A673 (cell line): ENCODE data around the gene CCL28. TPM values are rescaled to one million over a fixed set of nuclear protein-coding genes. Genes with fewer than 3 reads are reported as not detected.

Source experiments
- BruUV-seq: library from RNA; stranded (reverse); fragments of 400-500 nt; replicated peaks from 2 replicates; lab custom pipeline; 2021; lab: Mats Ljungman, UMichigan
- CTCF ChIA-PET: fragments of 300-600 bp; sonication (Branson Sonifier 250); formaldehyde crosslinking; loops from one replicate; lab custom pipeline; 2022; ENCODE audit warnings: antibody characterized with exemption; lab: Charles Lee
- POLR2A ChIA-PET: fragments of 300-600 bp; sonication (Branson Sonifier 250); formaldehyde crosslinking; loops from one replicate; lab custom pipeline; 2022; ENCODE audit warnings: antibody characterized with exemption; ENCODE audit not compliant: low non-redundant PET; lab: Charles Lee
- DNase-seq: peaks from one replicate; pipeline ENCODE4 v3.0.0-alpha.2; 2015; ENCODE audit warnings: low spot score
- H3K27ac ChIP-seq: fragments of 200-600 bp; sonication (generic); 2 replicates; pipeline ENCODE4 v1.5.1; 2016; ENCODE audit warnings: mixed run types, low read depth, mild to moderate bottlenecking, mixed read lengths, antibody characterized with exemption, low read length; ENCODE audit not compliant: poor library complexity, severe bottlenecking
- H3K27me3 ChIP-seq: fragments of 200-600 bp; sonication (generic); replicated peaks from 2 replicates; pipeline ENCODE4 v1.6.1; 2017; ENCODE audit warnings: mixed run types, low read depth, mild to moderate bottlenecking, mixed read lengths, antibody characterized with exemption, low read length; ENCODE audit not compliant: insufficient read depth, poor library complexity
- H3K36me3 ChIP-seq: fragments of 200-600 bp; sonication (generic); 2 replicates; pipeline ENCODE4 v1.6.1; 2016; ENCODE audit warnings: mixed run types, mild to moderate bottlenecking, mixed read lengths, antibody characterized with exemption, low read length; ENCODE audit not compliant: insufficient read depth, poor library complexity, severe bottlenecking
- H3K4me1 ChIP-seq: fragments of 200-600 bp; sonication (generic); 2 replicates; pipeline ENCODE4 v1.6.1; 2017; ENCODE audit warnings: mixed run types, mild to moderate bottlenecking, mixed read lengths, antibody characterized with exemption, low read length; ENCODE audit not compliant: insufficient read depth, poor library complexity, severe bottlenecking
- H3K4me3 ChIP-seq: fragments of 200-600 bp; sonication (generic); 2 replicates; pipeline ENCODE4 v1.5.1; 2016; ENCODE audit warnings: low read depth, mixed run types, mild to moderate bottlenecking, mixed read lengths, low read length; ENCODE audit not compliant: poor library complexity, severe bottlenecking
- H3K9me3 ChIP-seq: fragments of 200-600 bp; sonication (generic); 2 replicates; pipeline ENCODE4 v1.6.1; 2016; ENCODE audit warnings: mixed run types, low read depth, mild to moderate bottlenecking, mixed read lengths, antibody characterized with exemption, low read length; ENCODE audit not compliant: poor library complexity, severe bottlenecking
- EZH2 ChIP-seq: fragments of 200-600 bp; sonication (generic); IDR thresholded peaks from 2 replicates; pipeline ENCODE4 v1.6.1; 2017; ENCODE audit warnings: borderline replicate concordance, low read depth, mild to moderate bottlenecking, mixed read lengths, antibody characterized with exemption, low read length; ENCODE audit not compliant: poor library complexity, severe bottlenecking
- intact Hi-C: fragments of 100-400 bp; cut with micrococcal nuclease; formaldehyde crosslinking; loops from one replicate; pipeline ENCODE4 v1.10.0; 2022; ENCODE audit not compliant: unreplicated experiment
- total RNA-seq: library from RNA; stranded (reverse); gene quantifications from 2 replicates; pipeline ENCODE4 v1.2.3, GENCODE V29; 2021
- TF ChIP-seq, protein P1 (sequence below): fragments of 300-800, 200-600 bp; sonication (generic); conservative IDR thresholded peaks from 2 replicates; pipeline ENCODE4 v1.5.1; 2017; ENCODE audit warnings: low read depth, mild to moderate bottlenecking, antibody characterized with exemption, low read length, moderate library complexity, mixed read lengths

CCL28 gene
- total RNA-seq, 1 experiment from 2014 or later, result 0.32 TPM

GRCh38 chr5:43437062-43437660 lies 25.0 kb upstream of the CCL28 start:
- POLR2A ChIA-PET, result no interaction called here
- intact Hi-C loops, result no loop called here
- H3K36me3 ChIP-seq, result no peaks in the 10 kb centered on the region
- no peak overlapping the region for H3K27ac ChIP-seq
- no peaks in the 10 kb centered on the region for H3K9me3 ChIP-seq
- H3K4me3 ChIP-seq, result no peak overlapping the region
- no peak for DNase-seq
- no peak for TF ChIP-seq EZH2
- TF ChIP-seq, protein P1, sequence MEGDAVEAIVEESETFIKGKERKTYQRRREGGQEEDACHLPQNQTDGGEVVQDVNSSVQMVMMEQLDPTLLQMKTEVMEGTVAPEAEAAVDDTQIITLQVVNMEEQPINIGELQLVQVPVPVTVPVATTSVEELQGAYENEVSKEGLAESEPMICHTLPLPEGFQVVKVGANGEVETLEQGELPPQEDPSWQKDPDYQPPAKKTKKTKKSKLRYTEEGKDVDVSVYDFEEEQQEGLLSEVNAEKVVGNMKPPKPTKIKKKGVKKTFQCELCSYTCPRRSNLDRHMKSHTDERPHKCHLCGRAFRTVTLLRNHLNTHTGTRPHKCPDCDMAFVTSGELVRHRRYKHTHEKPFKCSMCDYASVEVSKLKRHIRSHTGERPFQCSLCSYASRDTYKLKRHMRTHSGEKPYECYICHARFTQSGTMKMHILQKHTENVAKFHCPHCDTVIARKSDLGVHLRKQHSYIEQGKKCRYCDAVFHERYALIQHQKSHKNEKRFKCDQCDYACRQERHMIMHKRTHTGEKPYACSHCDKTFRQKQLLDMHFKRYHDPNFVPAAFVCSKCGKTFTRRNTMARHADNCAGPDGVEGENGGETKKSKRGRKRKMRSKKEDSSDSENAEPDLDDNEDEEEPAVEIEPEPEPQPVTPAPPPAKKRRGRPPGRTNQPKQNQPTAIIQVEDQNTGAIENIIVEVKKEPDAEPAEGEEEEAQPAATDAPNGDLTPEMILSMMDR, result no peak
- peaks cover 7% of the 10 kb centered on the region for H3K4me1 ChIP-seq
- no TSS peak for BruUV-seq
- CTCF ChIA-PET, result no interaction called here
- no peaks in the 10 kb centered on the region for H3K27me3 ChIP-seq

DNA sequence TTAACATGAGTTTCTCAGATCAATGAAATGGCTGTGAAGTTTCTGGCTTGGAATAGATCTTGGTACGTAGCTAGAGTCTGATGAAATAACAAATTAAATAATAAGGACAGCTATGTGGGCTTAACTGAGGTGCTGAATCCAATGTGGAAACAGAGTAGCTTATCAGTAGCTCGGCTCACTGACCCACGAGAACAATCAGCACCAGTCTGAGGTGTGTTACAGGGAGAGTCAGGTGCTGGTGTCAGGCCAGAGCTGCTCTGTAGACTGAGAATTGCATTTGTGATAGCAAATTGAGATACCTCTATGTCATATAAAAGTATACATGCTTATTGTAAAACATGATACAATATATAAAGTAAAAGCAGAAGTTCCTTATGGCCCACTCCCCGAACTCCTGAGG lies 21.2 kb upstream of the CCL28 start:
- H3K36me3 ChIP-seq, result no peaks in the 10 kb centered on the region
- BruUV-seq, result no TSS peak
- DNase-seq, result no peak
- ChIA-PET POLR2A (interaction anchor here (0.6 kb wide), 1 partner anchor 25 kb away, joined by 4 read pairs; no protein-coding TSS in a partner anchor), CTCF (no interaction called here)
- intact Hi-C loops, result no loop called here
- no peak overlapping the region for H3K4me3 ChIP-seq
- no peaks in the 10 kb centered on the region for H3K27me3 ChIP-seq
- no peak overlapping the region for H3K27ac ChIP-seq
- H3K9me3 ChIP-seq, result no peaks in the 10 kb centered on the region
- TF ChIP-seq, protein P1, result no peak
- no peak for TF ChIP-seq EZH2
- peaks cover 7% of the 10 kb centered on the region for H3K4me1 ChIP-seq

GRCh38 chr5:43432486-43433375 lies 20.5 kb upstream of the CCL28 start:
- Histone ChIP-seq H3K4me3 (no peak overlapping the region), H3K27ac (no peak overlapping the region), H3K4me1 (peaks cover 7% of the 10 kb centered on the region), H3K27me3 (no peaks in the 10 kb centered on the region), H3K36me3 (no peaks in the 10 kb centered on the region), H3K9me3 (no peaks in the 10 kb centered on the region)
- TF ChIP-seq, protein P1, result no peak
- TF ChIP-seq EZH2, result no peak
- POLR2A ChIA-PET, result no interaction called here
- no TSS peak for BruUV-seq
- CTCF ChIA-PET, result no interaction called here
- peak; percentile 46 for DNase-seq
- intact Hi-C loops, result no loop called here
